Mesodermal cell (in vitro differentiated cells): ENCODE results near the gene ABL1.

Source experiments
- H3K27ac ChIP-seq: 2 replicates; pipeline ENCODE4 v1.7.0; 2013; ENCODE audit warnings: mild to moderate bottlenecking, low read depth, low read length, moderate library complexity; ENCODE audit not compliant: severe bottlenecking
- H3K36me3 ChIP-seq: 2 replicates; pipeline ENCODE4 v1.7.1; 2013; ENCODE audit warnings: mild to moderate bottlenecking, low read length, moderate library complexity; ENCODE audit not compliant: control insufficient read depth, insufficient read depth
- H3K4me1 ChIP-seq: one replicate; pipeline ENCODE4 v1.7.1; 2013; ENCODE audit warnings: mild to moderate bottlenecking, low read length; ENCODE audit not compliant: insufficient read depth, control insufficient read depth, poor library complexity, severe bottlenecking
- H3K4me3 ChIP-seq: 2 replicates; pipeline ENCODE4 v1.7.0; 2013; ENCODE audit warnings: low read length, control low read depth, mild to moderate bottlenecking; ENCODE audit not compliant: insufficient read depth, poor library complexity, severe bottlenecking; ENCODE audit errors: extremely low read depth
- H3K9me3 ChIP-seq: 2 replicates; pipeline ENCODE4 v1.7.1; 2013; ENCODE audit warnings: mild to moderate bottlenecking, low read length, moderate library complexity; ENCODE audit not compliant: control insufficient read depth
- WGBS, 2 experiments: methylation state at CpG; one replicate each; pipeline ENCODE4 v1.1.5; 2013; ENCODE audit warnings: missing lambda C conversion rate in 2 of 2; ENCODE audit not compliant: insufficient coverage in 2 of 2; 5-methylcytosine and 5-hydroxymethylcytosine counted together

The ABL1 gene

GRCh38 chr9:130892477-130893304, 57.6 kb downstream of the ABL1 start:
- Histone ChIP-seq H3K27ac (no peak overlapping the region), H3K36me3 (peaks cover 50% of the 10 kb centered on the region), H3K4me1 (peaks cover 4% of the 10 kb centered on the region), H3K4me3 (no peak overlapping the region), H3K9me3 (no peaks in the 10 kb centered on the region)
- WGBS, 2 experiments: 92 to 93% methylated on average over 20 to 21 of the region's 24 CpGs

- WGBS, 2 experiments: 87% methylated on average over 31 to 33 of the region's 34 CpGs
- Histone ChIP-seq H3K36me3 (peaks cover 42% of the 10 kb centered on the region), H3K4me3 (no peak overlapping the region), H3K9me3 (no peaks in the 10 kb centered on the region), H3K4me1 (peaks cover 4% of the 10 kb centered on the region), H3K27ac (no peak overlapping the region)
These were observed 58.5 kb downstream of the ABL1 start for GRCh38 chr9:130893341-130894101.

- Histone ChIP-seq H3K36me3 (peaks cover 35% of the 10 kb centered on the region), H3K9me3 (no peaks in the 10 kb centered on the region), H3K4me1 (peaks cover 4% of the 10 kb centered on the region), H3K4me3 (no peak overlapping the region), H3K27ac (no peak overlapping the region)
- WGBS, 2 experiments: 91 to 94% methylated on average over 7 of the region's 7 CpGs
These were observed 59.5 kb downstream of the ABL1 start for GRCh38 chr9:130894546-130894945.

GRCh38 chr9:130895038-130895437, 60.0 kb downstream of the ABL1 start:
- Histone ChIP-seq H3K27ac (no peak overlapping the region), H3K4me1 (peaks cover 4% of the 10 kb centered on the region), H3K4me3 (no peak overlapping the region), H3K36me3 (peaks cover 32% of the 10 kb centered on the region), H3K9me3 (no peaks in the 10 kb centered on the region)
- WGBS, 2 experiments: 91 to 92% methylated on average over 7 to 8 of the region's 9 CpGs

GRCh38 chr9:130895481-130896232, 60.6 kb downstream of the ABL1 start:
- Histone ChIP-seq H3K4me3 (no peak overlapping the region), H3K4me1 (peaks cover 4% of the 10 kb centered on the region), H3K9me3 (no peaks in the 10 kb centered on the region), H3K36me3 (peaks cover 26% of the 10 kb centered on the region), H3K27ac (no peak overlapping the region)
- WGBS, 2 experiments: 84 to 85% methylated on average over 22 to 24 of the region's 24 CpGs

GRCh38 chr9:130896233-130897014, 61.4 kb downstream of the ABL1 start, which contains the start of gene QRFP:
Gene QRFP (minus strand): TSS chr9:130896812. CDS start chr9:130893838, 2,974 bp downstream.
- no peak within 1 kb of the TSS for H3K27ac ChIP-seq
- no peaks in the 10 kb centered on the region for H3K9me3 ChIP-seq
- no peak within 1 kb of the TSS for H3K4me3 ChIP-seq
- peaks cover 20% of the 10 kb centered on the region for H3K36me3 ChIP-seq
- peaks cover 4% of the 10 kb centered on the region for H3K4me1 ChIP-seq
- WGBS, 2 experiments: 87 to 93% methylated on average over 24 to 26 of the region's 27 CpGs

- peaks cover 4% of the 10 kb centered on the region for H3K4me1 ChIP-seq
- WGBS, 2 experiments: 85 to 92% methylated on average over 13 of the region's 16 CpGs
- no peak overlapping the region for H3K27ac ChIP-seq
- peaks cover 12% of the 10 kb centered on the region for H3K36me3 ChIP-seq
- H3K4me3 ChIP-seq: no peak overlapping the region
- no peaks in the 10 kb centered on the region for H3K9me3 ChIP-seq
These were observed 62.2 kb downstream of the ABL1 start for GRCh38 chr9:130897105-130897751.

GRCh38 chr9:130897848-130898551, 62.9 kb downstream of the ABL1 start:
- Histone ChIP-seq H3K27ac (no peak overlapping the region), H3K4me1 (peaks cover 4% of the 10 kb centered on the region), H3K4me3 (no peak overlapping the region), H3K36me3 (peaks cover 6% of the 10 kb centered on the region), H3K9me3 (no peaks in the 10 kb centered on the region)
- 92 to 93% methylated on average over 14 to 26 of the region's 29 CpGs for WGBS, 2 experiments

GRCh38 chr9:130898552-130898852, 63.4 kb downstream of the ABL1 start:
- Histone ChIP-seq H3K36me3 (peaks cover 6% of the 10 kb centered on the region), H3K9me3 (no peaks in the 10 kb centered on the region), H3K4me1 (peaks cover 4% of the 10 kb centered on the region), H3K4me3 (no peak overlapping the region), H3K27ac (no peak overlapping the region)
- WGBS, 2 experiments: 96 to 100% methylated on average over 1 to 4 of the region's 4 CpGs
